ENCODE results near the gene DECR2.

The DECR2 gene

GRCh38 chr16:369866-370436, 31.7 kb upstream of the DECR2 start:
- peak overlapping the region in 1 of 2 donors; percentile 52 for H3K4me3 ChIP-seq (ENCODE audit: low read depth in 1 of 2, low read length in 2 of 2)
- H3K9me3 ChIP-seq (ENCODE audit: low read length): no peaks in the 10 kb centered on the region
- H3K27me3 ChIP-seq (ENCODE audit: control insufficient read depth in 1 of 2, insufficient read depth in 2 of 2, low read length in 2 of 2): no peaks in the 10 kb centered on the region
- peaks cover 41% of the 10 kb centered on the region for H3K36me3 ChIP-seq (ENCODE audit: insufficient read depth, low read length)
- no peak overlapping the region for H3K9ac ChIP-seq (ENCODE audit: low read length)
- H3K27ac ChIP-seq (ENCODE audit: low read depth, low read length): no peak overlapping the region
- H3K4me1 ChIP-seq (ENCODE audit: insufficient read depth, low read length): peaks cover 15% of the 10 kb centered on the region

DNA sequence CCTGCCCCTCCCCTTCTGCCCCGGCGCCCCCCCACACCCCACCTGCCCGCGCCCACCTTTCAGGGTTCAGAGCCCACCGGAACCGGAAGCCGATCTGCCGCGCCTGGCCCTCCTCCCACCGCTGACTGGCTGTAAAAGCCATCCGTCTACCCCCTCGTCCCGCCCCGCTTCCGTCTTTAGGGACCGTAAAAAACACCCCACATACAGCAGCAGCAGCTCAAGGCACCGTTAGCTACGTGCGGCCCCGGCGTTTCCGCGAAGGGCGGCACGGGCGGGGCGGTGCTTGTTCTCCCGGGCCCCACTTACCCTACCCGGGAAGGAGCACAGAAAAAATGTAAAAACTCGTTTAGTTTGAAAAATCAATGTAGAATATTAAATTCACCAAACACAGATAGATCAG, 31.2 kb upstream of the DECR2 start, which contains the start of gene MRPL28:
Gene MRPL28, minus strand, starts transcription at position 96 of the 400 bp plus-strand sequence. CDS start 320 bp downstream, outside the sequence.
- H3K9me3 ChIP-seq (ENCODE audit: low read length): no peaks in the 10 kb centered on the region
- H3K27me3 ChIP-seq (ENCODE audit: control insufficient read depth in 1 of 2, insufficient read depth in 2 of 2, low read length in 2 of 2): no peaks in the 10 kb centered on the region
- H3K36me3 ChIP-seq (ENCODE audit: insufficient read depth, low read length): peaks cover 42% of the 10 kb centered on the region
- peak within 1 kb of the TSS in 1 of 2 donors; percentile 52 for H3K4me3 ChIP-seq (ENCODE audit: low read depth in 1 of 2, low read length in 2 of 2)
- peaks cover 15% of the 10 kb centered on the region for H3K4me1 ChIP-seq (ENCODE audit: insufficient read depth, low read length)
- H3K9ac ChIP-seq (ENCODE audit: low read length): no peak within 1 kb of the TSS
- H3K27ac ChIP-seq (ENCODE audit: low read depth, low read length): peak within 1 kb of the TSS; percentile 50

DNA sequence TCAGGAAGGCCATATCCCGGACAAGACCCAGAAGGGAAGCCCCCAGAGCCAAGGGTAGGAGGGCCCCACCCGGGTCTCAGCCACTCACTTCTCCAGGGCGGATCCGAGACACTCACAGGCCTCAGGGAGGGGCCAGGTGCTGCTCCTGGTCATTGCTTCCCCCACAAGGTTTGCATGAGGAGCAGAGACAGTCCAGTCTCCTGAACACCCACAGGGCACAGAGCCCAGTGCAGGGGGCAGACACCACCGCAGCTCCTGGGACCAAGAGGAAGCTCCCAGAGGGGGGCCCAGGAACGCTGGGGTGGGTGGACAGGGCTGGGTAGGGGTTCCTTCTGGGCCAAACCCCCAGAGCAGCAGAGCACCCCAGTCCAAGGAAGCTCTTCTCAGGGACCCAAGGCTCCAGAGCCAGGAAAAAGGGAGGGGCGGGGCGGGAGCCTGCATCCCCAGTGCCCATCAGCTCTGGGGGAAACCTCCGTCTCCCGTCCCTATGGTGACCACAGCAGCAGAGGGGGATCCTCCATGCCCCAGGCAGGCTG, 30.6 kb upstream of the DECR2 start:
- Histone ChIP-seq H3K27ac (ENCODE audit: low read depth, low read length) (peak overlapping the region; percentile 50), H3K36me3 (ENCODE audit: insufficient read depth, low read length) (peaks cover 44% of the 10 kb centered on the region), H3K27me3 (ENCODE audit: control insufficient read depth in 1 of 2, insufficient read depth in 2 of 2, low read length in 2 of 2) (no peaks in the 10 kb centered on the region), H3K4me1 (ENCODE audit: insufficient read depth, low read length) (peaks cover 15% of the 10 kb centered on the region), H3K4me3 (ENCODE audit: low read depth in 1 of 2, low read length in 2 of 2) (peak overlapping the region in 1 of 2 donors; percentile 35), H3K9ac (ENCODE audit: low read length) (no peak overlapping the region), H3K9me3 (ENCODE audit: low read length) (no peaks in the 10 kb centered on the region)

- Histone ChIP-seq H3K36me3 (ENCODE audit: insufficient read depth, low read length) (peaks cover 46% of the 10 kb centered on the region), H3K27ac (ENCODE audit: low read depth, low read length) (no peak overlapping the region), H3K9me3 (ENCODE audit: low read length) (no peaks in the 10 kb centered on the region)
Measured at GRCh38 chr16:371515-372301, 30.0 kb upstream of the DECR2 start.

DNA sequence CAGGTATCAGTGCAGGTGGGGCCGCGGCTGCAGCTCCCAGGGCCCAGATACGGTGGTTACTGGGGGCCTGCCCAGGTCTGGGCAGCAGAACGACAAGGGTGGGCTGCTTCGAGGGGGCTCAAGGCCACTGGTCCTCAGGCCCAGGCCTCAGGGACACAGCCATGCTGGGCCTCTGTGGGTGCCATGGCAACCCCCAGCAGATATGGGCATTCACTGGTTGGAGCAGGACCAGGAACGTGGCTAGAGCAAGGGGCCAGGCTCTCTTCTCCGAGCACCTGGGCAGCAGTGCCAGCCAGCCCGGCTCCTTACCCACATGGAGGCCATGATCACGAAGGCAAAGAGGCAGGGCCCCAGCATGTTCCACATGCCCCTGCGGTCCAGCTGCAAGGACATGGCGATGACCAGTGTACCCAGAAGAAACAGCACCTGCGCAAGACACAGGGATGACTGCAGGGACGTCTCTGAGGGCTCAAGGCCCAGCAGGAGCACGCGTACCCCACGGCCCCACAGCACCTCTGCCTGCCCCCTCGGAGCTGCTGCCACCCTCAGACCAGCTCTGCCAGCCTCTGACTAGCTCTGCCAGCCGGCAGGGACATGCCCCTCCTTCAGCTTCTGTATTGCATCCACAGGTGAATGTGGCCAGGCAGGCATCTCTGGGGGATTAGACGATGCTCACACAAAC, 29.2 kb upstream of the DECR2 start:
- H3K36me3 ChIP-seq (ENCODE audit: insufficient read depth, low read length): peaks cover 42% of the 10 kb centered on the region
- H3K4me1 ChIP-seq (ENCODE audit: insufficient read depth, low read length): peaks cover 15% of the 10 kb centered on the region
- no peaks in the 10 kb centered on the region for H3K27me3 ChIP-seq (ENCODE audit: control insufficient read depth in 1 of 2, insufficient read depth in 2 of 2, low read length in 2 of 2)
- H3K4me3 ChIP-seq (ENCODE audit: low read depth in 1 of 2, low read length in 2 of 2): no peak overlapping the region
- H3K27ac ChIP-seq (ENCODE audit: low read depth, low read length): no peak overlapping the region
- H3K9me3 ChIP-seq (ENCODE audit: low read length): no peaks in the 10 kb centered on the region
- H3K9ac ChIP-seq (ENCODE audit: low read length): no peak overlapping the region

More at GRCh38 chr16:371515-372301, 30.0 kb upstream of the DECR2 start:
- peaks cover 15% of the 10 kb centered on the region for H3K4me1 ChIP-seq (ENCODE audit: insufficient read depth, low read length)
- no peaks in the 10 kb centered on the region for H3K27me3 ChIP-seq (ENCODE audit: control insufficient read depth in 1 of 2, insufficient read depth in 2 of 2, low read length in 2 of 2)
- H3K4me3 ChIP-seq (ENCODE audit: low read depth in 1 of 2, low read length in 2 of 2): no peak overlapping the region
- no peak overlapping the region for H3K9ac ChIP-seq (ENCODE audit: low read length)

- Histone ChIP-seq H3K9ac (ENCODE audit: low read length) (no peak overlapping the region), H3K4me1 (ENCODE audit: insufficient read depth, low read length) (peaks cover 15% of the 10 kb centered on the region), H3K4me3 (ENCODE audit: low read depth in 1 of 2, low read length in 2 of 2) (no peak overlapping the region), H3K27me3 (ENCODE audit: control insufficient read depth in 1 of 2, insufficient read depth in 2 of 2, low read length in 2 of 2) (no peaks in the 10 kb centered on the region), H3K36me3 (ENCODE audit: insufficient read depth, low read length) (peaks cover 35% of the 10 kb centered on the region), H3K9me3 (ENCODE audit: low read length) (no peaks in the 10 kb centered on the region), H3K27ac (ENCODE audit: low read depth, low read length) (no peak overlapping the region)
Measured at GRCh38 chr16:373020-373598, 28.6 kb upstream of the DECR2 start.

DNA sequence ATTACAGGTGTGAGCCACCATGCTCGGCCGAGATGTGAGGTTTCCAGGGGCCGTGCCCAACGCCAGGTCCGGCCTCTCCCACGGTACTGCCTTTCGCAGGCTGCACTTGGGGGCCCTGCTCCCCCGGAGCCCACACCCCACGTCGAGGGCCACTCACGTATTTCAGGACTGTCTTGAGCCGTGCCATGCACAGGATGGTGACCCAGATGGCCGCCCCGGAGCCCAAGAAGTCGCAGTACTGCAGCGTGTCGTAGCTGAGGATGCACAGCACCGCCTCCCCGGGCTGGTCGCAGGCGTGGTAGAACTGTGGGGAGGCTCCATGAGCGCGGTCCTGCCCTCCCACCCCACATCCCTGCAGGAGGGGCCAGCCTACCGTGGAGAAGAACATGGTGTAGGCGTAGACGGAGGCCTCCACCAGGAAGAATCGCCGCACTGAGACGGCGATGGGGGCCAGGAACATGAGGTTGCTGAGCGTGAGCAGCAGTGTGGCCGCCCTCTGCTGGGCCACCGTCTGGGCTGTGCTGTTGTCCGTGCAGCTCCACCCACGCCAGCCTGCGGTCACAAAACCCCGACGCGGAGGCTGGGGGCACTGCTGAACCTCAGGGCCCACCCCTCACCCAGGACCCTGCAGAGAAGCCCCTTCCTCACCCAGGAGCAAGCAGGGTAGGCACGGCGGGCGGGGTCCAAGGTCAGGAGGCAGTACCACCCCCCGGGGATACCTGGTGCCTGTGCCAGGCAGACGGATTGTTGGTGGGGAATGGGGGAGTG, 27.7 kb upstream of the DECR2 start:
- Histone ChIP-seq H3K27me3 (ENCODE audit: control insufficient read depth in 1 of 2, insufficient read depth in 2 of 2, low read length in 2 of 2) (no peaks in the 10 kb centered on the region), H3K4me3 (ENCODE audit: low read depth in 1 of 2, low read length in 2 of 2) (no peak overlapping the region), H3K9ac (ENCODE audit: low read length) (no peak overlapping the region), H3K36me3 (ENCODE audit: insufficient read depth, low read length) (peaks cover 29% of the 10 kb centered on the region), H3K27ac (ENCODE audit: low read depth, low read length) (no peak overlapping the region), H3K4me1 (ENCODE audit: insufficient read depth, low read length) (peaks cover 15% of the 10 kb centered on the region), H3K9me3 (ENCODE audit: low read length) (no peaks in the 10 kb centered on the region)

DNA sequence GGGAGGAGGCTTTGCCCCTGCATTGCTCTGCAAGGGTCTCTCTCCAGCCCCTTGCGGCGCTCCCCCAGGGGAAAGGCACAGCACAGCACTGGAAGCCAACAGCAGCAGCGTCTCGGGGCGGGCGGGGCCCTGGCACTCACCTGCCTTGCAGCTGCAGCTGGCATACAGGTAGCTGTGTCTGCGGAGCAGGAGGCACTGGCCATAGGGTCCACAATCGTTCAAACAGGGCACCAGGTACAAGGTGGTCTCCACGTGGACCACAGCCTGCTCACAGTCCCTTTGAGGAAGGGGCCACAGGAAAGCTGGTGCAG, 27.1 kb upstream of the DECR2 start:
- H3K27me3 ChIP-seq (ENCODE audit: control insufficient read depth in 1 of 2, insufficient read depth in 2 of 2, low read length in 2 of 2): no peaks in the 10 kb centered on the region
- peaks cover 12% of the 10 kb centered on the region for H3K4me1 ChIP-seq (ENCODE audit: insufficient read depth, low read length)
- peaks cover 27% of the 10 kb centered on the region for H3K36me3 ChIP-seq (ENCODE audit: insufficient read depth, low read length)

DNA sequence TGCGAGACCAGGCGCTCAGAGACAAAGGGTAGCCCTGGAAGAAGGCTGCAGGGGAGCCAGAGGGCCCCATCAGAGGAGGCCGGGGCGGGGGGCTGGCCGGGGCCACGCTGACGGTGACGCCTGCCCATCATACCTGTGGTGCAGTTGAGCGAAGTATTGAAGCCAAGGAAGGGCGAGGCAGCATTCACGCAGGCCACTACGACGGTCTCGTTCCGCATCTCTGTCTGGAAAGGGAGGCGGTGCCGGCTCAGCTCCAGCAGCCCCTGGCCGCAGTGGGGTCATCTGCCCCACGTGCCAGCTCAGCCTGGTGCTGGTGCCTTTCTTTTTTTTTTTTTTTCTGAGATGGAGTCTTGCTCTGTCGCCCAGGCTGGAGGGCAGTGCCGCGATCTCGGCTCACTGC, 26.5 kb upstream of the DECR2 start:
- no peaks in the 10 kb centered on the region for H3K27me3 ChIP-seq (ENCODE audit: control insufficient read depth in 1 of 2, insufficient read depth in 2 of 2, low read length in 2 of 2)
- H3K36me3 ChIP-seq (ENCODE audit: insufficient read depth, low read length): peaks cover 27% of the 10 kb centered on the region
- H3K27ac ChIP-seq (ENCODE audit: low read depth, low read length): no peak overlapping the region

More for the DNA sequence above, 27.1 kb upstream of the DECR2 start:
- H3K9me3 ChIP-seq (ENCODE audit: low read length): no peaks in the 10 kb centered on the region
- H3K27ac ChIP-seq (ENCODE audit: low read depth, low read length): no peak overlapping the region
- no peak overlapping the region for H3K9ac ChIP-seq (ENCODE audit: low read length)
- H3K4me3 ChIP-seq (ENCODE audit: low read depth in 1 of 2, low read length in 2 of 2): no peak overlapping the region

GRCh38 chr16:375927-376816, 25.5 kb upstream of the DECR2 start:
- no peak overlapping the region for H3K9ac ChIP-seq (ENCODE audit: low read length)
- peaks cover 14% of the 10 kb centered on the region for H3K4me1 ChIP-seq (ENCODE audit: insufficient read depth, low read length)
- no peaks in the 10 kb centered on the region for H3K9me3 ChIP-seq (ENCODE audit: low read length)
- H3K27ac ChIP-seq (ENCODE audit: low read depth, low read length): no peak overlapping the region
- H3K4me3 ChIP-seq (ENCODE audit: low read depth in 1 of 2, low read length in 2 of 2): no peak overlapping the region
- no peaks in the 10 kb centered on the region for H3K27me3 ChIP-seq (ENCODE audit: control insufficient read depth in 1 of 2, insufficient read depth in 2 of 2, low read length in 2 of 2)
- H3K36me3 ChIP-seq (ENCODE audit: insufficient read depth, low read length): peaks cover 27% of the 10 kb centered on the region

More for the DNA sequence above, 26.5 kb upstream of the DECR2 start:
- peaks cover 14% of the 10 kb centered on the region for H3K4me1 ChIP-seq (ENCODE audit: insufficient read depth, low read length)
- no peaks in the 10 kb centered on the region for H3K9me3 ChIP-seq (ENCODE audit: low read length)
- H3K9ac ChIP-seq (ENCODE audit: low read length): no peak overlapping the region
- H3K4me3 ChIP-seq (ENCODE audit: low read depth in 1 of 2, low read length in 2 of 2): no peak overlapping the region

All from muscle layer of colon (tissue), 2 donors.